ENCODE data around the gene LMX1A. TPM values are rescaled to one million over a fixed set of nuclear protein-coding genes. Genes with fewer than 3 reads are reported as not detected.

The LMX1A gene
- total and polyA plus RNA-seq, 9 of the 15 experiments (the other 6 are each of a cell fraction or from before 2014, with no cell fraction given): not detected

DNA sequence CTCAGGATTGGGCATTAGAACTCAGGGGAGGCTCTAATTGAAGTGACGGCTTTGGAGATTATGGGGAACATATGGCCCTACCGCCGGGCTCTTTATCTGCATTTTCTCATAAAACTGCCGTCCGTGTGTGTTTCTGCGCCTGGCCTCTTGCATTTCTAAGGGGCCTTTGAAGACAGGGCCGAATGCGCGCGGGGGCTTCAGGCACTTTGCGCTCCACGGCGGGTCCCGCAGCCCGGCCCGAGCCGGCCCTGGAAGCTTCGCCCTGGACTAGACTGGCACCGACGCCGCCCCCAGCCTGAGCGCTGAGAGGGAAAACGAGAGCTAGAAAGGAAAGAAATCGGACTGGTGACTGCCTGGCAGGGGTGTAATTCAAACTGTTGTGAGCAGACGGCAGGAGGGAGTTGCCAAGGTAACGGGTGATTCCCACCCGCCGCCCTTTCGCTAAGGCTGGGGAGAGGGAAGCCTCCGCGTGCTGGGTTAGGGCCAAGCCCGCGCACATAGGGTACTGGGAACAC lies 120.7 kb downstream of the LMX1A start:
- Histone ChIP-seq H3K36me3 (ENCODE audit: control insufficient read depth, insufficient read depth, low read length) (no peaks in the 10 kb centered on the region), H2AFZ (ENCODE audit: low read depth, low read length) (no peak overlapping the region), H3K4me3 (no peak overlapping the region), H3K4me1 (replicated peaks in 1 of 2; ENCODE audit: control insufficient read depth in 2 of 2, insufficient read depth in 2 of 2, low read length in 2 of 2) (peaks cover 0 to 10% of the 10 kb centered on the region in 2 experiments; a peak in 1 of 5 replicates), H3K9me1 (ENCODE audit: control insufficient read depth, insufficient read depth, low read length) (no peaks in the 10 kb centered on the region), H3K9me3 (replicated peaks; ENCODE audit: control insufficient read depth, insufficient read depth, low read depth, low read length) (no peaks in the 10 kb centered on the region), H4K20me1 (replicated peaks; ENCODE audit: control insufficient read depth, insufficient read depth, low read length) (no peaks in the 10 kb centered on the region), H3K27me3 (ENCODE audit: control insufficient read depth in 2 of 2, insufficient read depth in 2 of 2, low read length in 2 of 2) (peaks cover 13 to 17% of the 10 kb centered on the region in 2 experiments; a peak in 4 of 5 replicates), H3K27ac (ENCODE audit: extremely low read depth, low read depth, low read length) (no peak overlapping the region), H3K9ac (ENCODE audit: insufficient read depth in 1 of 2, low read depth in 2 of 2, low read length in 2 of 2) (no peak overlapping the region), H3K79me2 (ENCODE audit: control insufficient read depth, insufficient read depth, low read length) (no peaks in the 10 kb centered on the region), H3K4me2 (ENCODE audit: insufficient read depth, low read length) (no peak overlapping the region)
- BruUV-seq (replicated peaks): no TSS peak
- FAIRE-seq (no peak), ATAC-seq (no peak), DNase-seq (ENCODE audit: extremely low read depth in 1 of 4, low spot score in 3 of 4) (no peak)
- in situ Hi-C loops (cut with MboI) (no loop called here), intact Hi-C loops (cut with micrococcal nuclease) (no loop called here)
- WGBS (ENCODE audit: insufficient coverage, low coverage, missing lambda C conversion rate): 2% methylated on average over 21 of the region's 33 CpGs
- ChIA-PET CTCF (ENCODE audit: low intra/inter-chr PET ratio) (no interaction called here), POLR2A (interaction anchor here (0.6 kb wide), 1 partner anchor 1448 kb away, joined by 3 read pairs; no protein-coding TSS in a partner anchor)
- TF ChIP-seq MAFG (tag; conservative IDR thresholded peaks at IDR 0.05): no peak
- no peak for TF ChIP-seq XRCC5 (IDR thresholded peaks at IDR 0.05; ENCODE audit: low read depth, low read length)
- TF ChIP-seq POLR3G (IDR thresholded peaks at IDR 0.05; ENCODE audit: extremely low read depth, insufficient read length, insufficient replicate concordance): no peak
- TF ChIP-seq NFXL1 (CRISPR knock-in tag; IDR thresholded peaks at IDR 0.05): no peak
- TF ChIP-seq ZNF121 (CRISPR knock-in tag; conservative IDR thresholded peaks at IDR 0.05): no peak
- TF ChIP-seq KLF6 (CRISPR knock-in tag; IDR thresholded peaks at IDR 0.05; ENCODE audit: borderline replicate concordance): no peak
- TF ChIP-seq, protein P1, sequence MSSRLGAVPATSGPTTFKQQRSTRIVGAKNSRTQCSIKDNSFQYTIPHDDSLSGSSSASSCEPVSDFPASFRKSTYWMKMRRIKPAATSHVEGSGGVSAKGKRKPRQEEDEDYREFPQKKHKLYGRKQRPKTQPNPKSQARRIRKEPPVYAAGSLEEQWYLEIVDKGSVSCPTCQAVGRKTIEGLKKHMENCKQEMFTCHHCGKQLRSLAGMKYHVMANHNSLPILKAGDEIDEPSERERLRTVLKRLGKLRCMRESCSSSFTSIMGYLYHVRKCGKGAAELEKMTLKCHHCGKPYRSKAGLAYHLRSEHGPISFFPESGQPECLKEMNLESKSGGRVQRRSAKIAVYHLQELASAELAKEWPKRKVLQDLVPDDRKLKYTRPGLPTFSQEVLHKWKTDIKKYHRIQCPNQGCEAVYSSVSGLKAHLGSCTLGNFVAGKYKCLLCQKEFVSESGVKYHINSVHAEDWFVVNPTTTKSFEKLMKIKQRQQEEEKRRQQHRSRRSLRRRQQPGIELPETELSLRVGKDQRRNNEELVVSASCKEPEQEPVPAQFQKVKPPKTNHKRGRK (tag; IDR thresholded peaks at IDR 0.05): no peak
- TF ChIP-seq, protein P2, sequence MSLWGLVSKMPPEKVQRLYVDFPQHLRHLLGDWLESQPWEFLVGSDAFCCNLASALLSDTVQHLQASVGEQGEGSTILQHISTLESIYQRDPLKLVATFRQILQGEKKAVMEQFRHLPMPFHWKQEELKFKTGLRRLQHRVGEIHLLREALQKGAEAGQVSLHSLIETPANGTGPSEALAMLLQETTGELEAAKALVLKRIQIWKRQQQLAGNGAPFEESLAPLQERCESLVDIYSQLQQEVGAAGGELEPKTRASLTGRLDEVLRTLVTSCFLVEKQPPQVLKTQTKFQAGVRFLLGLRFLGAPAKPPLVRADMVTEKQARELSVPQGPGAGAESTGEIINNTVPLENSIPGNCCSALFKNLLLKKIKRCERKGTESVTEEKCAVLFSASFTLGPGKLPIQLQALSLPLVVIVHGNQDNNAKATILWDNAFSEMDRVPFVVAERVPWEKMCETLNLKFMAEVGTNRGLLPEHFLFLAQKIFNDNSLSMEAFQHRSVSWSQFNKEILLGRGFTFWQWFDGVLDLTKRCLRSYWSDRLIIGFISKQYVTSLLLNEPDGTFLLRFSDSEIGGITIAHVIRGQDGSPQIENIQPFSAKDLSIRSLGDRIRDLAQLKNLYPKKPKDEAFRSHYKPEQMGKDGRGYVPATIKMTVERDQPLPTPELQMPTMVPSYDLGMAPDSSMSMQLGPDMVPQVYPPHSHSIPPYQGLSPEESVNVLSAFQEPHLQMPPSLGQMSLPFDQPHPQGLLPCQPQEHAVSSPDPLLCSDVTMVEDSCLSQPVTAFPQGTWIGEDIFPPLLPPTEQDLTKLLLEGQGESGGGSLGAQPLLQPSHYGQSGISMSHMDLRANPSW (CRISPR knock-in tag; IDR thresholded peaks at IDR 0.05): no peak
- no peak for TF ChIP-seq ZNF583 (CRISPR knock-in tag; IDR thresholded peaks at IDR 0.05)
